ENCODE data around the gene FUS.
"Not testable (repeated sequence)": the region's sequence is repeated elsewhere in the genome, so short reads cannot be mapped to it uniquely, and the experiment has no call there.

FUS gene

DNA sequence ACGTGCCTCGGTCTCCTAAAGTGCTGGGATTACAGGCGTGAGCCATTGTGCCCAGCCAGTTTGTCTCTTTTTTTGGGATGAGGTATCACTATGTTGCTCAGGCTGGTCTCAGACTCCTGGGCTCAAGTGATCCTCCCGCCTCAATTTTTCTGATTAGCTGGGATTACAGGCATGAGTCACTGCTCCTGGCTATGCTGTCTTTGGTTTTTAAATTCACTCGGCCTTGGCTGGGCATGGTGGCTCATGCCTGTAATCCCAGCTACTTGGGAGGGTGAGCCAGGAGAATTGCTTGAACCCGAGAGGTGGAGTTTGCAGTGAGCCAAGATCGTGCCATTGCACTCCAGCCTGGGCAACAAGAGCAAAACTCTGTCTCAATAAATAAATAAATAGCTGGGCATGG is 35.5 kb upstream of the FUS start:
- not testable (repeated sequence) for DNase-seq

GRCh38 chr16:31145398-31145990 is 34.4 kb upstream of the FUS start:
- DNase-seq = no peak

DNA sequence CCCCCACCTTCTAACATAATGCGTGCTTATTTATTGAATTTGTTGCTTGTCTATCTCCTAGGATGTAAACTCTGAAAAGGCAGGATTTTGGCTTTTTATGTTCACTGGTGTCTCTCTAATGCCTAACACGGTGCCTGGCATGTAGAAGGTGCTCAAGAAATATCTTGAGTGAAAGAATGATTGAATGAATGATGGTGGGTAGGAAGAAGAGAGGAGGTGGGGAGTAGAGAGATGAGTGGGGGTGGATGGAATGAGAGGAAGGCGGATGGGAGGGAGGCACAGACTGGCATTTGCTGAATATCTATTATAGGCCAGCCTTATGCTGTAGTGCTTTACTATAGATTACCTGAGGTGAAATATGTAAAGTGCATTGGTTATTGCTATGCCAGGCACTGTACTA is 32.4 kb upstream of the FUS start:
- DNase-seq = no peak

- DNase-seq = no peak
These were observed 31.6 kb upstream of the FUS start for GRCh38 chr16:31148281-31148728.

- no peak for DNase-seq
These were observed 31.0 kb upstream of the FUS start for GRCh38 chr16:31148896-31149295.

- DNase-seq = no peak
These were observed 30.6 kb upstream of the FUS start for GRCh38 chr16:31149332-31149731.

DNA sequence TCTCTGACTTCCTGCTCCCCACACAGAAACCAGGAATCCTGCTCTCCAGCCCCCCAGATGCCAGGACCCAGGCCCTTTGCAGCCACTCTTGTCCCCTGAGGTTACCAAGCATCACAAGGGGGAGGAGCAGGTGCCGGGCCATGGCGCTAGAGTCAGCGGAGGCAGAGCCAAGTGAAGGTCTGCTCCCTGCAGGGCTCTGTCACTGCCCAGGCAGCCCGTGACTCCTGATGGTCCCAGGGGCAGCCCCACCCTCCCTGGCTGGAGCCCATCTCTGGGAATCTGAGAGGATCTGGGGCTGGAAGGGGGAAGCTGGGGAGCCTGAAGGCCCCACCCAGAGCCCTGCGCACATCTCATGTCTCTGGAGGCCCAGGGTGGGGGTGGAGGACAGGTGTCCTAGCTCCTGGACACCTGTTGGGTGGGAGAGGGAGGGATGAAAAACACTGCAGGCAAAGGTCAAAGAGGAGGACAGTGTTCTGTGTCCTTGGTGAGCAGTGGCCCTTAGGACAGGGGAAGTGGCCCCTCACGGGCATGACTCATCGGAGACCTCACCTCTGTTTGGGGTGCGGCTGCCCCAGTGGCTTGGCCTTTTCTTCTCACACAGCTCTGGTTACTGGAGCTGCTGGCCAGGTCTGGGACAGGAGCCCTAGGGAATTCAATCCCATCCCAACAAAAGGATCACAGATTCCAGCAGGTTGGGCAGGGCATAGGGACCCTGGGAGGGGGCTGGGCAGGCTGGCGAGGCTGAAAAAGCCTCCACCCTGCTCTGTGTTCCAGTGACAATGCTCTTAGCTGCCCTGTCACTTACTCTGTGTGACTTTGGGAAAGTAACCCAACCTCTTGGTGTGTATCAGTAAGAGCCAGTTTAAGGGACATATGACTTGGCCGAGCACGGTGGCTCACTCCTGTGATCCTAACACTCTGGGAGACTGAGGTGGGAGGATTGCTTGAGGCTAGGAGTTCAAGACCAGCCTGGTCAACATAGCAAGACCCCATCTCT is 29.7 kb upstream of the FUS start, which contains the start of gene PRSS36:
PRSS36 (minus strand) TSS at position 173 of the 997 bp plus-strand sequence; CDS start at position 142, 31 bp downstream.
- no peak for DNase-seq

- not testable (repeated sequence) for DNase-seq
These were observed 29.0 kb upstream of the FUS start for GRCh38 chr16:31150976-31151375.

- DNase-seq = no peak
These were observed 22.8 kb upstream of the FUS start for GRCh38 chr16:31157136-31157535.

- no peak for DNase-seq
These were observed 12.6 kb upstream of the FUS start for GRCh38 chr16:31167315-31167714.

DNA sequence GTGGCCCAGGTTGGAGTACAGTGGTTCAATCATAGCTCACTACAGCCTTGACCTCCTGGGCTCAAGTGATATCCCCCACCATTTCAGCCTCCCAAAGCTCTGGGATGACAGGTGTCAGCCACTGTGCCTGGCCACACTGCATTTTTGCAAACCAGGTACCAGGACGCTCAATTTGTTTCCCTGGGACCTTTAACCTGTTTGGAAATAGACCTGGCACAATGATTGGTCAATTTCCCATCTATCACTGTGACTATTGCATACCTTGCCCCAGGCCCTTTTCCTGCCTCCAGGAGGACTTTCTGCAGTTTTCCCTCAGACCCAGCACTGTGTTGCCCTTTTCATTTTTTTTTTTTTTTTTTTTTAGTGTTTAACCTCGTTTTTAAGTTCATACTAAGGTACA is 11.1 kb upstream of the FUS start:
- DNase-seq = no peak

DNA sequence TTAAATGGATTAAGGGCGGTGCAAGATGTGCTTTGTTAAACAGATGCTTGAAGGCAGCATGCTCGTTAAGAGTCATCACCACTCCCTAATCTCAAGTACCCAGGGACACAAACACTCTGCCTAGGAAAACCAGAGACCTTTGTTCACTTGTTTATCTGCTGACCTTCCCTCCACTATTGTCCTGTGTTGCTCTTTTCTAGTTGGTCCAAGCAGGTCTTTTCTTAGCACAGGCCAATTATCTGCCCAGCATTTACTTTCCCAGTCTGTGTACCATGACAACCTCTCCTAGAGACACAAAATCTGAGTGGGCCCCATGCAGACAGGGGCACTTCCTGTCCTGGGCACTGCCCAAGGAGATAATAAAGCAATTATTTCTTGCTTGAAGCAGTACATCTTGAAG is 9.9 kb upstream of the FUS start:
- DNase-seq = not testable (repeated sequence)

- DNase-seq = peak; percentile 64
These were observed 2.8 kb upstream of the FUS start for GRCh38 chr16:31177136-31177535.

GRCh38 chr16:31179219-31179746 is 656 bp upstream of the FUS start:
- no peak for DNase-seq

DNA sequence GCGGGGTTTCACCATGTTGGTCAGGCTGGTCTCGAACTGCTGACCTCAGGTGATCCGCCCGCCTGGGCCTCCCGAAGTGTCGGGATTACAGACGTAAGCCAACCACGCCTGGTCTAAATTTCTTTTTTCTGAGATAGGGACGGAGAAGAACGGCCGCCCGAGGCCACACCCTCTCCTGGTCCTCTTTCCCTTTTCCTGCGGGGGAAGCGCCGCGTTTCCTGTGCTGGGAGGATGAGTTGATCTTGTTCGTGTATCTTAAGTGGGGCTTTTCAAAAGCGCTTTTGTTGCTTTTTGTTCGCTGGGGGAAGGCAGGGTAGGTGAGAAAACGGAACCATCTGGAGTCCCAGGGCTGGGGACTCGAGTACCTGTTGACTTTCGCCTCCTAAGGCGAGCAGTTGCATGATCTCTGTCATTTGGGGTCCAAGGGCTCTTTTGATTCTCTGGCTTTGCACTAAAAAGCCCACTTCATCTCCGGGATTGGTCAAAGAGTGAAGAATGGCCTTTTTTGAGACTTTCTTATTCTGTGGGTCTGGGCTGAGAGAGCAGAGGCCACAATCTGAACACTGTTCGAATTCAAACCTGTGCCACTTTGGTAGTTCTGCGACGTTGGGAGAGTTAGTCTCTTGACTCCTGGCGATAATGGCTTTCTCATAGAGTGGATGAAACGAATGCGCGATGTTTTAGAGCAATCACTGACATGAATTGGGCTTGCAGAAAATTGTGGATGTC is 1.3 kb downstream of the FUS start:
- DNase-seq = peak; percentile 44

GRCh38 chr16:31182391-31182790 is 2.5 kb downstream of the FUS start:
- DNase-seq = no peak

DNA sequence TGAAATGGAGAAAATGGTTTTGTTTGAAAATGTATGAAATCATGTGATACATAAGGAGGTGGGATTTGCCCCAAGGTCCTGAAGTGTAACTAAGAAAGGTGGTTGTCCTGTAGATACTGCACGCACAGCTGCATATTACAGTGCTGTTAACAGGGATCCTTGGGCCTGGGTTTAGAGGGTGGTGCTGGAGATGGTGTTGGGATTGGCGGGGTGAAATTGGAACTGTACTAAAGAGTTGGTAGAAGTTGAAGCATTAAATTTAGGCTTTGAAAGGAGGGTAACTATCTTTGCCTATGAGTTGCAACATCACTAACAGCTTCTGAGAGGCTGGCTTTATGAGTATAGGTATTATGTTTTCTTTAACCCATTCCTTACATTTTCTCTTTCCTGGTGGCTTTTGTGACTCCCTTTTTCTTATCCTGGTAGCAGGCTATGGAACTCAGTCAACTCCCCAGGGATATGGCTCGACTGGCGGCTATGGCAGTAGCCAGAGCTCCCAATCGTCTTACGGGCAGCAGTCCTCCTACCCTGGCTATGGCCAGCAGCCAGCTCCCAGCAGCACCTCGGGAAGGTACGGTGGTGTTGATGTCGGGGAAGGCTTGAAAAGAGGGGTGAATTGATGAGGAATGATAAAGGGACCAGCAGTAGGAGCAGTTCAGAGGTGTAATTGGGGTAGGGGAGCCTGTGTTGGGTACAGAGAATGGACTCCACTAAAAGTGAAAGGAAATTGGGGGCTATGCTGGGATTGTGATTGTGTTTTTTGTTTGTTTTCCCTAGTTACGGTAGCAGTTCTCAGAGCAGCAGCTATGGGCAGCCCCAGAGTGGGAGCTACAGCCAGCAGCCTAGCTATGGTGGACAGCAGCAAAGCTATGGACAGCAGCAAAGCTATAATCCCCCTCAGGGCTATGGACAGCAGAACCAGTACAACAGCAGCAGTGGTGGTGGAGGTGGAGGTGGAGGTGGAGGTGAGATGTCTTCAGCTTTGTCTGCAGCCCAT is 3.8 kb downstream of the FUS start:
- DNase-seq = no peak

GRCh38 chr16:31184888-31185287 is 4.9 kb downstream of the FUS start:
- no peak for DNase-seq

GRCh38 chr16:31185339-31185738 is 5.4 kb downstream of the FUS start:
- no peak for DNase-seq

GRCh38 chr16:31186176-31186575 is 6.2 kb downstream of the FUS start:
- DNase-seq = no peak

DNA sequence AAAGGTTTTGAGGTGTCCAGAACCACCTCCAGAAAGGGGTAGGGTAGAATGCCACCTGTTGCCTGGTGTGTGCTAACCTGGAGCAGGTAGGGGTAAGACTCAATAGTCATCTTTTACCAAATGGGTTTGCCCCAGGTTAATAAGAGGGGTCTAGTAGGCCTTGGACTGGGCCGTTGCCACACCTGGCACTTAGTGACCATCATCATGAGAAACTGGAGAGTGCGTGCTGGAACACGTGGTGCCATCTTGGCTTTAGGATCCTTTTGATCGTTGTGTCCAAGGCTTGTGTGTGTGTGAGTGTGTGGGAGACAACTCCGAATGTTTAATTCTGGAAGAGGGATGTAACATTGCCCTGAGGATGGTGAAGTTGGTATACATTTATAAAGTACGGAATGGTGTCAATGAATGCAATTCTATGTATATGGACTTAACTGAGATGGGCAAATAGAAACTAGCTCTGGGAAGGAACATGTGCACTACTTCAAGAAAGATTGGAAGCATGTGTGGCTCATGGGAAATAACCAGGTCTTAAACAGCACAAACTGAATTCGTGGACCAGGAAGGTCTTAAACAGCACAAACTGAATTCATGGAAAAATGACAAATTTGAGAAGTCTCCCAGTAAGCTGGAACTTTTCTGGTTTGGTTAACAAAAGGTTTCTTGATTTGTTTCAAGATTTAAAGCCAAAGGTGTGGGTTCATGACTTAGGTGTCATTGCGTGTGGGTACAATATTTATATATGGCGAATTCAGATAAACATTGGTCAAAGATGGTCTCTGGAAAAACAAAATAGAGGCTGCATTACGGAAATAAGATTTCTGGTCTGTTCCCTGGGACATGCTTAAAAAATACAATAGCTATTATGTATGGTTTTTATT is 7.2 kb downstream of the FUS start:
- no peak for DNase-seq

All from CD4-positive, alpha-beta T cell treated with Interleukin-21 for 1 hour (primary cell).